ENCODE measurements around the gene TPST1. TPM values are rescaled to one million over a fixed set of nuclear protein-coding genes. Genes with fewer than 3 reads are reported as not detected.
"Not testable (repeated sequence)": the region's sequence is repeated elsewhere in the genome, so short reads cannot be mapped to it uniquely, and the experiment has no call there.

Gene TPST1
- total and polyA plus RNA-seq, 3 experiments from 2014 or later: 1.7 to 2.7 (median 1.9) TPM

DNA sequence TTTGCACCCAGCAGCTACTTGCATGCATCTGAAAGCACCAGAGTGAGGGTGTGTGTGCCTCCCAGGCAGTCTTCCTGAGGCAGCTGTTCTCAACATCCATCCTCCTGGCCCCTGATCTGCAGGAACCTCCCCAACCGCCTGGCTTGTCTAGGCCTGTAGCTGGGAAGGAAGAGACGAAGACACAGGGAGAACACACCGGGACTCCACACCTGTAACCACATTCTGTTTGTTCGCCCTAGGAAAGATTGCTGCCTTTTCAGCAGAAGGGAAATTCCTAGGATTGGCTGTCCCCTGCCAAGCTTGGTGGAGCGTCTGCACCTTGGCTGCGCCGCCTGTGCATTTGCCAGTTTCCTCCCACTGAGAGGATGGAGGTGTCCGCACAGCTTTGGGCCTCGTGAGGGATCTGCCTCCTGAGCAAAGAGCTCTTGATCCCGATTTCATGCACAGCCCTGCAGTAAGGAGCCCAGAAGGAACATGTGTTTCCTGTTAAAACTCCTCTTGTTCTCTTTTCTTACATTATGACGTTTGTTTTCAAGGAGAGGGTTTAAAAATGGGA, 154.6 kb downstream of the TPST1 start:
- DNase-seq: no peak
- Histone ChIP-seq H3K27ac (ENCODE audit: low read depth, low read length) (no peak overlapping the region), H3K4me3 (ENCODE audit: low read length) (no peak overlapping the region), H3K4me1 (ENCODE audit: insufficient read depth, low read length) (no peaks in the 10 kb centered on the region), H3K27me3 (ENCODE audit: insufficient read depth, low read length, poor library complexity, severe bottlenecking) (no peaks in the 10 kb centered on the region), H3K36me3 (ENCODE audit: insufficient read depth, low read length) (no peaks in the 10 kb centered on the region), H3K9me3 (ENCODE audit: low read length) (no peaks in the 10 kb centered on the region)
- ChIA-PET POLR2A (no interaction called here), CTCF (no interaction called here)
- H3K27ac Mint-ChIP-seq: no peak overlapping the region
- H3K27me3 Mint-ChIP-seq: peaks cover 2 to 14% of the 10 kb centered on the region in 2 donors
- no peak overlapping the region for H3K4me3 Mint-ChIP-seq
- no peaks in the 10 kb centered on the region for H3K4me1 Mint-ChIP-seq
- no peaks in the 10 kb centered on the region for H3K9me3 Mint-ChIP-seq
- no peaks in the 10 kb centered on the region for H3K36me3 Mint-ChIP-seq

DNA sequence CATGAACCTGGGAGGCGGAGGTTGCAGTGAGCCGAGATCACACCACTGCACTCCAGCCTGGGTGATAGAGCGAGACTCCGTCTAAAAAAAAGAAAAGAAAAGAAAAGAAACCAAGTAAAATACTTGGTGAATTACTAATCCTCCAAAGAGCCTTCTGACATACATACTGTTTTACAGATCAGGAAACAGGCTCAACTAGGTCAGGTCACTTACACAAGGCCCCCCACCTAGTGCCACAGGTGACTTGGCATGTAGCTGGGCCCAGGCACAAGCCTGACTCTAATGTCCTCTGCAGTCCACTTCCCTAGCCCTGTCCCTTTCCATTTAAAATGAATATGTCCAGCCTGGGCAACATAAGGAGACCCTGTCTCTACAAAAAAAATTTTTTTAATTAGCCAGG, 157.0 kb downstream of the TPST1 start:
- H3K36me3 ChIP-seq (ENCODE audit: insufficient read depth, low read length): no peaks in the 10 kb centered on the region
- POLR2A ChIA-PET: no interaction called here
- no peaks in the 10 kb centered on the region for H3K9me3 Mint-ChIP-seq
- no peak overlapping the region for H3K27ac Mint-ChIP-seq
- no peaks in the 10 kb centered on the region for H3K27me3 ChIP-seq (ENCODE audit: insufficient read depth, low read length, poor library complexity, severe bottlenecking)
- no peak overlapping the region for H3K4me3 Mint-ChIP-seq
- no peaks in the 10 kb centered on the region for H3K4me1 Mint-ChIP-seq
- H3K4me1 ChIP-seq (ENCODE audit: insufficient read depth, low read length): no peaks in the 10 kb centered on the region
- CTCF ChIA-PET: no interaction called here
- DNase-seq: no peak
- no peak overlapping the region for H3K27ac ChIP-seq (ENCODE audit: low read depth, low read length)
- H3K9me3 ChIP-seq (ENCODE audit: low read length): no peaks in the 10 kb centered on the region
- no peak overlapping the region for H3K4me3 ChIP-seq (ENCODE audit: low read length)
- peaks cover 2 to 14% of the 10 kb centered on the region in 2 donors for H3K27me3 Mint-ChIP-seq
- no peaks in the 10 kb centered on the region for H3K36me3 Mint-ChIP-seq

DNA sequence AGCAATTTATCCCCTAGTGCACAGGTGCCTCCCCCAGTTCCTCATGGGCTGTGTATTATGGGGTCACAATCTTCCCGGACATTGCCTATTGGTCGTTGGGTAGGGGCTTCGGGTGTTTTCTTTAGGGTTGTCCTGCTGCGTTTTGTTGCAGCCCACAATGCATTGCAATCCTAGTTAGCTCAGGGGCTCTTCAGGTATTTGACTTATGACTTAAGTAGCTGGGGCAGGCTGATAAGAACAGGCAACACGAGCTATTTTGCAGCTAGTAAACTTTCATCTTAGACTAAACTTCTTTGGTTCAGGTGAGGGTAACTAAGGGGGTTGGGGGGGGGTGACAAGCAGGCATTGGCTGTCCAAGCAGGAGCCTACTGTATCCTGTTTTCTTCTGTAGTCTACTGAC, 158.5 kb downstream of the TPST1 start:
- CTCF ChIA-PET: no interaction called here
- no peak overlapping the region for H3K4me3 Mint-ChIP-seq
- H3K36me3 Mint-ChIP-seq: no peaks in the 10 kb centered on the region
- H3K36me3 ChIP-seq (ENCODE audit: insufficient read depth, low read length): no peaks in the 10 kb centered on the region
- POLR2A ChIA-PET: no interaction called here
- no peaks in the 10 kb centered on the region for H3K9me3 ChIP-seq (ENCODE audit: low read length)
- H3K4me1 Mint-ChIP-seq: no peaks in the 10 kb centered on the region
- no peaks in the 10 kb centered on the region for H3K9me3 Mint-ChIP-seq
- no peaks in the 10 kb centered on the region for H3K4me1 ChIP-seq (ENCODE audit: insufficient read depth, low read length)
- peaks cover 2 to 14% of the 10 kb centered on the region in 2 donors for H3K27me3 Mint-ChIP-seq
- H3K27ac Mint-ChIP-seq: no peak overlapping the region
- no peak overlapping the region for H3K27ac ChIP-seq (ENCODE audit: low read depth, low read length)
- no peaks in the 10 kb centered on the region for H3K27me3 ChIP-seq (ENCODE audit: insufficient read depth, low read length, poor library complexity, severe bottlenecking)
- no peak overlapping the region for H3K4me3 ChIP-seq (ENCODE audit: low read length)
- no peak for DNase-seq

GRCh38 chr7:66365031-66365430, 159.9 kb downstream of the TPST1 start:
- DNase-seq; H3K4me3 ChIP-seq (ENCODE audit: low read length); H3K27me3 ChIP-seq (ENCODE audit: insufficient read depth, low read length, poor library complexity, severe bottlenecking); H3K4me1 ChIP-seq (ENCODE audit: insufficient read depth, low read length); H3K9me3 Mint-ChIP-seq; H3K27ac ChIP-seq (ENCODE audit: low read depth, low read length); H3K9me3 ChIP-seq (ENCODE audit: low read length); H3K36me3 Mint-ChIP-seq; H3K4me1 Mint-ChIP-seq; H3K4me3 Mint-ChIP-seq; CTCF ChIA-PET; POLR2A ChIA-PET; H3K36me3 ChIP-seq (ENCODE audit: insufficient read depth, low read length): not testable (repeated sequence)
- Mint-ChIP-seq H3K27ac (peak overlapping the region in 1 of 8 donors; percentile 4), H3K27me3 (peaks cover 2 to 14% of the 10 kb centered on the region in 2 donors)

DNA sequence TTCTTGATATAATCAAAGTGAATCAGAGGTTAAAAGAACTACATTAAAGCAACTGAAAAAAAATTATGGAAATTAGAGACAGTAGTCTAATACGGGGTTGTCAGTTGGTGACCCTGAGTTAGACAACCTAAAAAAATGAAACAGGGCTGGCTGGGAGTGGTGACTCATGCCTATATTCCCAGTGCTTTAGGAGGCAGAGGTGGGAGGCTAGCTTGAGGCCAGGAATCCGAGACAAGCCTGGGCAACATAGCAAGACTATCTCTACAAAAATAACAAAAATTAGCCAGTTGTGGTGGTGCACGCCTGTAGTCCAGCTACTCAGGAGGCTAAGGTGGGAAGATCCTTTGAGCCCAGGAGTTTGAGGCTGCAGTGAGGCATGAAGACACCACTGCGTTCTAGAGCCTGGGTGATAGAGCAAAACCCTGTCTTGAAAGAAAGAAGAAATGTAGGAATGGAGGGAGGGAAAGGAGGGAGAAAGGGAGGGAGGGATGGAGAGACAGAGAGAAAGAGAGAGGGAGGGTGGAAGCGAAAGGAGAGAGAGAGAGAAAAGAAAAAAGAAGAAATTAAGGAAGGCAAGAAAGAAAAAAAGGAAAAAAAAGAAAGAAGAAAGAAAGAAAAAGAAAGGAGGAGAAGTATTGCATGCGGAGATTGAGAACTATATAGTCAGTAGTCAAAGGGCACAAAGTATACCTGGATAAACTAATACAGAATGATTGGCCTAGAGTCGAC, 166.1 kb downstream of the TPST1 start:
- Histone ChIP-seq H3K27ac (ENCODE audit: low read depth, low read length) (no peak overlapping the region), H3K27me3 (ENCODE audit: insufficient read depth, low read length, poor library complexity, severe bottlenecking) (no peaks in the 10 kb centered on the region), H3K4me1 (ENCODE audit: insufficient read depth, low read length) (no peaks in the 10 kb centered on the region), H3K36me3 (ENCODE audit: insufficient read depth, low read length) (no peaks in the 10 kb centered on the region), H3K4me3 (ENCODE audit: low read length) (no peak overlapping the region), H3K9me3 (ENCODE audit: low read length) (no peaks in the 10 kb centered on the region)
- H3K4me1 Mint-ChIP-seq: no peaks in the 10 kb centered on the region
- H3K36me3 Mint-ChIP-seq: peaks cover 2 to 7% (median 3%) of the 10 kb centered on the region in 3 donors
- H3K27ac Mint-ChIP-seq: no peak overlapping the region
- ChIA-PET CTCF (no interaction called here), POLR2A (no interaction called here)
- H3K4me3 Mint-ChIP-seq: no peak overlapping the region
- peaks cover 0 to 4% (median 0%) of the 10 kb centered on the region in 5 donors for H3K9me3 Mint-ChIP-seq
- H3K27me3 Mint-ChIP-seq: peaks cover 0 to 3% of the 10 kb centered on the region in 2 donors
- no peak for DNase-seq

DNA sequence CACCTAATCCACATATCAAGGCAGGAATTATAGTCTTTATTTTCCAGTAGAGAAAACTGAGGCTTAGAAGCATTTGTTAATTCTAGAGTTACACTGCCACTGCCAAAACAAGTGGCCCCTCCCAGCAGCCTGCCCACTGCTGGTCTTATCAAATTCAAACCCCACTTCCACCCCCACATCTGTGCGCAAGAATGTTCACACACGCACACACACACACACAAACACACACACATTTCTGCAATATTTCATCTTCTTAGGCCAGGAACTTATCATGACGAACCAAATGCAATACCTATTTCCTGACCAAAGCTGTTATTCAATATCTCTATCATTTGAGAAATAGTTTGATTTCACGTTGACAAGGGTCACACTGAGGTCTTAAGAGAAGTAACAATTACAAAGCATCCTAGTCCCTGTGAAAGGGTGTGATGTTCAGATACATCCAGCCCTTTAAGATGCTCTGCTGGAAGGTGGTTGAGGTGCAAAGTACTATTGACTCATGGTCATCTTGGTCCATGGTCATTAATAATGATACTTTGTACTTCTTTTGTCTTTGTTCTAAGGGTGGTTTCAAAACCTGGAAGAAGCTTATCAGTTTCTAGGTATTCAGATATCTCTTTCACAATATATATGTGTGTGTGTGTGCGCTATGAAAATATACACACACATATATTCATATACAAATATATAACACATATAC, 169.2 kb downstream of the TPST1 start:
- H3K27ac Mint-ChIP-seq; H3K4me3 Mint-ChIP-seq; H3K27me3 ChIP-seq (ENCODE audit: insufficient read depth, low read length, poor library complexity, severe bottlenecking); H3K27ac ChIP-seq (ENCODE audit: low read depth, low read length); H3K9me3 ChIP-seq (ENCODE audit: low read length); DNase-seq; H3K4me1 Mint-ChIP-seq; H3K27me3 Mint-ChIP-seq; H3K4me3 ChIP-seq (ENCODE audit: low read length); H3K4me1 ChIP-seq (ENCODE audit: insufficient read depth, low read length); H3K9me3 Mint-ChIP-seq; POLR2A ChIA-PET; H3K36me3 ChIP-seq (ENCODE audit: insufficient read depth, low read length); CTCF ChIA-PET: not testable (repeated sequence)
- H3K36me3 Mint-ChIP-seq: peaks cover 13 to 21% (median 14%) of the 10 kb centered on the region in 3 donors

GRCh38 chr7:66376264-66376945, 171.3 kb downstream of the TPST1 start:
- no peak for DNase-seq
- H3K9me3 Mint-ChIP-seq: peaks cover 0 to 8% (median 0%) of the 10 kb centered on the region in 5 donors
- H3K4me1 Mint-ChIP-seq: no peaks in the 10 kb centered on the region
- H3K27me3 Mint-ChIP-seq: peaks cover 0 to 3% of the 10 kb centered on the region in 2 donors
- Histone ChIP-seq H3K4me3 (ENCODE audit: low read length) (no peak overlapping the region), H3K27ac (ENCODE audit: low read depth, low read length) (no peak overlapping the region), H3K36me3 (ENCODE audit: insufficient read depth, low read length) (no peaks in the 10 kb centered on the region), H3K9me3 (ENCODE audit: low read length) (no peaks in the 10 kb centered on the region), H3K27me3 (ENCODE audit: insufficient read depth, low read length, poor library complexity, severe bottlenecking) (no peaks in the 10 kb centered on the region), H3K4me1 (ENCODE audit: insufficient read depth, low read length) (no peaks in the 10 kb centered on the region)
- H3K4me3 Mint-ChIP-seq: no peak overlapping the region
- peak overlapping the region in 1 of 8 donors; percentile 80 for H3K27ac Mint-ChIP-seq
- ChIA-PET CTCF (no interaction called here), POLR2A (no interaction called here)
- H3K36me3 Mint-ChIP-seq: peaks cover 26 to 32% (median 27%) of the 10 kb centered on the region in 3 donors

DNA sequence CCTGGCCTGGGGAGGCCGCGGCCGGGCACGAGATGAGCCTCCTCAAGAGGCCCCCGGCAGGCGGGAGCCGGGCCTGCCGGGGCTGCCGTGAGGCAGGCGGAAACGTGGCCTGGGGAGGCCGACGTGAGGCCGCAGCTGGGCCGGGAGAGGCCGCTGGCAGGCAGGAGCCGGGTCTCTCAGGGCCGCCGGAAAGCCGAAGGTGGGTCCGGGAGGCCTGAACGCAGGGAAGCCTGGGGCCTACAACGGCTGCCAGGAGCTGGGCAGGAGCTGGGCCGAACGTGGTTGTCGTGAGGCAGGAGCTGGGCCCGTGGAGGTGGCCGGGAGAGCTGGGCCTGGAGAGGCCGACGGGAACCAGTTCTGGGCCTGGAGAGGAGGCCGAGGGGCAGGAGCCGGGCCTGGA, 171.9 kb downstream of the TPST1 start:
- Mint-ChIP-seq H3K4me3 (no peak overlapping the region), H3K27me3 (peaks cover 0 to 3% of the 10 kb centered on the region in 2 donors), H3K4me1 (no peaks in the 10 kb centered on the region), H3K9me3 (peaks cover 0 to 8% (median 0%) of the 10 kb centered on the region in 5 donors), H3K27ac (no peak overlapping the region), H3K36me3 (peaks cover 27 to 35% (median 32%) of the 10 kb centered on the region in 3 donors)
- no peaks in the 10 kb centered on the region for H3K9me3 ChIP-seq (ENCODE audit: low read length)
- no peak overlapping the region for H3K27ac ChIP-seq (ENCODE audit: low read depth, low read length)
- H3K36me3 ChIP-seq (ENCODE audit: insufficient read depth, low read length): no peaks in the 10 kb centered on the region
- ChIA-PET CTCF (no interaction called here), POLR2A (no interaction called here)
- no peaks in the 10 kb centered on the region for H3K4me1 ChIP-seq (ENCODE audit: insufficient read depth, low read length)
- DNase-seq: no peak
- H3K4me3 ChIP-seq (ENCODE audit: low read length): no peak overlapping the region
- no peaks in the 10 kb centered on the region for H3K27me3 ChIP-seq (ENCODE audit: insufficient read depth, low read length, poor library complexity, severe bottlenecking)

Data from CD8-positive, alpha-beta memory T cell (primary cell).